HEK293T (cell line): ENCODE measurements around the gene RFXAP.

Source experiments
- CTCF ChIA-PET: fragments of 350-600 bp; formaldehyde crosslinking; extraction: SDS; loops from one replicate; lab custom pipeline; 2021; ENCODE audit warnings: antibody characterized with exemption, inconsistent platforms; lab: Yijun Ruan, JAX
- POLR2A ChIA-PET: fragments of 350-600 bp; formaldehyde crosslinking; extraction: SDS; loops from one replicate; lab custom pipeline; 2020; ENCODE audit warnings: antibody characterized with exemption, inconsistent platforms; lab: Yijun Ruan, JAX
- DNase-seq: peaks from one replicate; pipeline ENCODE4 v3.0.0; 2012; ENCODE audit warnings: mixed read lengths; ENCODE audit errors: extremely low spot score
- ARNT ChIP-seq: fragments of 450-650 bp; IDR thresholded peaks from 2 replicates; pipeline ENCODE4 v1.6.1; 2017; ENCODE audit warnings: mild to moderate bottlenecking
- BHLHE40 ChIP-seq: fragments of 450-650 bp; IDR thresholded peaks from 2 replicates; pipeline ENCODE4 v1.6.1; 2016; ENCODE audit warnings: mild to moderate bottlenecking, moderate library complexity, borderline replicate concordance
- CTBP1 ChIP-seq: fragments of 450-650 bp; IDR thresholded peaks from 2 replicates; pipeline ENCODE4 v1.6.1; 2016; ENCODE audit warnings: borderline replicate concordance
- ELF4 ChIP-seq: fragments of 450-650 bp; IDR thresholded peaks from 2 replicates; pipeline ENCODE4 v1.6.1; 2017; ENCODE audit warnings: antibody characterized with exemption
- FOXA1 ChIP-seq: fragments of 450-650 bp; IDR thresholded peaks from 2 replicates; pipeline ENCODE4 v1.6.1; 2016; ENCODE audit warnings: mild to moderate bottlenecking
- FOXK2 ChIP-seq: fragments of 450-650 bp; IDR thresholded peaks from 2 replicates; pipeline ENCODE4 v1.6.1; 2016; ENCODE audit warnings: mild to moderate bottlenecking
- FOXM1 ChIP-seq: fragments of 450-650 bp; IDR thresholded peaks from 2 replicates; pipeline ENCODE4 v1.6.1; 2017; ENCODE audit warnings: mild to moderate bottlenecking, borderline replicate concordance
- HDGF ChIP-seq: fragments of 450-650 bp; IDR thresholded peaks from 2 replicates; pipeline ENCODE4 v1.6.1; 2017; ENCODE audit warnings: antibody characterized with exemption, borderline replicate concordance
- L3MBTL2 ChIP-seq: fragments of 450-650 bp; conservative IDR thresholded peaks from 2 replicates; pipeline ENCODE4 v1.6.1; 2016; ENCODE audit warnings: mild to moderate bottlenecking
- LEF1 ChIP-seq: fragments of 450-650 bp; IDR thresholded peaks from 2 replicates; pipeline ENCODE4 v1.6.1; 2017; ENCODE audit warnings: mild to moderate bottlenecking, borderline replicate concordance
- NFRKB ChIP-seq: fragments of 450-650 bp; IDR thresholded peaks from 2 replicates; pipeline ENCODE4 v1.6.1; 2016; ENCODE audit warnings: mild to moderate bottlenecking, moderate library complexity
- SP1 ChIP-seq: fragments of 450-650 bp; IDR thresholded peaks from 2 replicates; pipeline ENCODE4 v1.6.1; 2017
- SUZ12 ChIP-seq: fragments of 450-650 bp; IDR thresholded peaks from 2 replicates; pipeline ENCODE4 v1.6.1; 2016; ENCODE audit warnings: mild to moderate bottlenecking
- TARDBP ChIP-seq: fragments of 450-650 bp; IDR thresholded peaks from 2 replicates; pipeline ENCODE4 v1.6.1; 2016
- ZNF384 ChIP-seq: fragments of 450-650 bp; IDR thresholded peaks from 2 replicates; pipeline ENCODE4 v1.6.1; 2016
- TF ChIP-seq, protein P1 (sequence below): fragments of 450-650 bp; IDR thresholded peaks from 2 replicates; pipeline ENCODE4 v1.6.1; 2016

RFXAP gene

DNA sequence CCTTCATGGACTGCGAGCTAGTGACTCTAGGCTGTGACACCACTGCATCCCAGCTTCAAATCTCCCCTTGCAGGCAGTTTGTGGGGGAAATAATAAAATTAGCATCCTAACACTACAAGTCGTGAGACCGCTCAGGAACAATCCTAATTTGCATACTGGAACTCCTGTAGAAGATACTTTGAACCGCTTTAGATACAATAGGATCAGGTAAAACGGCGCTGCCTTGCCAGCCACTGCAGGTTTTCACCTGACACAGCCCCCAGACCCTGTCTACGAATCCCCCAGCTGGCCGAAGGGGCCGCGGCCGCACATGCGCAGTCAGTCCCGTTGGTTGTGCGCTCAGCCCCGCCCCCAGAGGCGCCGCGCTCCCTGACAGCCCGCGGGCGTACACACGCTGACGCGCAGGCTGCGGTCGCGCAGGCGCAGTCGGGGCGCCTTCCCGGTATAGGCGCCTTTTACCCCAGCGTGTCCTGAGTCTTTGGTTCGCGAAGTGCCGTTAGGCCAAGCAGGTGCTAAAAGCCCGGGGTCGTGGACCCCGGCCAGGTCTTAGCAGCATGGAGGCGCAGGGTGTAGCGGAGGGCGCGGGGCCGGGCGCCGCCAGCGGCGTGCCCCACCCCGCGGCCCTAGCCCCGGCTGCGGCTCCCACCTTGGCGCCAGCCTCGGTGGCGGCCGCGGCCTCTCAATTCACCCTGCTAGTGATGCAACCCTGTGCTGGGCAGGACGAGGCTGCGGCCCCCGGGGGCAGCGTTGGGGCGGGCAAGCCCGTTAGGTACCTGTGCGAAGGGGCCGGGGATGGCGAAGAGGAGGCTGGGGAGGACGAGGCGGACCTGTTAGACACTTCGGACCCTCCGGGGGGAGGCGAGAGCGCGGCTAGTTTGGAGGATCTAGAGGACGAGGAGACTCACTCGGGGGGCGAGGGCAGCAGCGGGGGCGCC lies at the start of gene RFXAP:
TSS of gene RFXAP (plus strand) at position 419 of the 935 bp plus-strand sequence. CDS start at position 555, 136 bp downstream.
- DNase-seq = peak; percentile 98
- TF ChIP-seq, protein P1, sequence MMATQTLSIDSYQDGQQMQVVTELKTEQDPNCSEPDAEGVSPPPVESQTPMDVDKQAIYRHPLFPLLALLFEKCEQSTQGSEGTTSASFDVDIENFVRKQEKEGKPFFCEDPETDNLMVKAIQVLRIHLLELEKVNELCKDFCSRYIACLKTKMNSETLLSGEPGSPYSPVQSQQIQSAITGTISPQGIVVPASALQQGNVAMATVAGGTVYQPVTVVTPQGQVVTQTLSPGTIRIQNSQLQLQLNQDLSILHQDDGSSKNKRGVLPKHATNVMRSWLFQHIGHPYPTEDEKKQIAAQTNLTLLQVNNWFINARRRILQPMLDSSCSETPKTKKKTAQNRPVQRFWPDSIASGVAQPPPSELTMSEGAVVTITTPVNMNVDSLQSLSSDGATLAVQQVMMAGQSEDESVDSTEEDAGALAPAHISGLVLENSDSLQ = 0 out of 2 replicates have a peak, but pooled peaks have one; percentile 6
- no peak for TF ChIP-seq HDGF
- TF ChIP-seq ELF4 = no peak
- TF ChIP-seq SUZ12 = no peak
- no peak for TF ChIP-seq NFRKB
- ChIA-PET POLR2A (interaction anchor here (1.2 kb wide), 1 partner anchor 181 kb away, joined by 5 read pairs; the partner anchor contains the start of gene EXOSC8), CTCF (no interaction called here)

DNA sequence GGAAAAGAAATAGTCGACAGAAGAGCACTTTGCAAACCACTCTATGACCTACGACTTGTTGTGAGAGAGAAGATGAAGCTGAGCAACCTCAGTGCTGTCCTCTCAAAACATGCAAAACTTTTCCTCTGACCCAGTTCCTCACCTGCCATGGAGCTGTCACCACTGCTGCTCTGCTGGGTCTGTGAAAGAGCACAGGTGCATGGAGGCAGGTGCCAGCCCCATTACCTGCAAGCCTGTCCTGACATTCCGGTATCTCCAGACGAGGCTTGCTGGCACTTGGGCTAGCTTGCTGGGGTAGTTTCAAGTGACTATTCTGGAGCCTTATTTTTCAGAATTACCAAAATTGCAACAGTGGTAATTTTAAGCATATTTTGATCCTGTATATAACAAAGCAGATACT lies 49.5 kb upstream of the RFXAP start:
- no peak for DNase-seq
- no peak for TF ChIP-seq NFRKB
- ChIA-PET CTCF (no interaction called here), POLR2A (no interaction called here)

GRCh38 chr13:36770741-36771140 lies 48.3 kb upstream of the RFXAP start:
- no peak for TF ChIP-seq ARNT
- TF ChIP-seq FOXM1 = no peak
- TF ChIP-seq NFRKB = no peak
- no peak for TF ChIP-seq SP1
- no peak for TF ChIP-seq BHLHE40
- TF ChIP-seq, protein P1 = no peak
- TF ChIP-seq HDGF = no peak
- TF ChIP-seq CTBP1 = no peak
- no peak for TF ChIP-seq SUZ12
- TF ChIP-seq ELF4 = no peak
- no peak for TF ChIP-seq ZNF384
- TF ChIP-seq FOXA1 = no peak
- no peak for TF ChIP-seq L3MBTL2
- no peak for TF ChIP-seq LEF1
- CTCF ChIA-PET = no interaction called here
- no peak for DNase-seq
- POLR2A ChIA-PET = no interaction called here

- no peak for DNase-seq
- POLR2A ChIA-PET = no interaction called here
- CTCF ChIA-PET = no interaction called here
- TF ChIP-seq, protein P1 = no peak
- TF ChIP-seq CTBP1 (no peak), TARDBP (no peak), FOXA1 (no peak)
Measured at GRCh38 chr13:36772853-36773252, 46.2 kb upstream of the RFXAP start.

DNA sequence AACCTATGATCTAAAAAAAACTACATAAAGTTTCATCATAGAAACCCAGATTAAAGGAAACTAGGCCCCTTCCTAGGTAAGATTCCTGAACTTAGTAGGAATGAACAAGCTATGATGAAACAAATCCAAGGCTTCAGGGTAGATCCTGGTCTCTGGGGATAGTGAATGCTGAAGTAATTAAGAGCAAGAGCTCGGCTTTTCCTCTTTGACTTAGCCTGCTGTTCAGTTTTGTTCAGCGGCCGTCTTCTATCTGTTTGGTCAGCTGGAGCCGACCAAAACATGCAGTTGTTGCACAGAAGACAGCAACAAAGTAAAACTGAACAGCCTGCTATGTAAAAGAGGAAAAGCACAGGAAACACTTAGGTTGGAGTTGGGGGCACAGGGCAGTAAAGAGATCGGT lies 44.1 kb upstream of the RFXAP start:
- POLR2A ChIA-PET = no interaction called here
- TF ChIP-seq LEF1 (no peak), FOXA1 (no peak), NFRKB (no peak), ELF4 (no peak), ZNF384 (no peak), BHLHE40 (no peak), L3MBTL2 (no peak), HDGF (no peak), SUZ12 (no peak), TARDBP (no peak), FOXM1 (no peak), FOXK2 (no peak), CTBP1 (no peak), ARNT (no peak)
- TF ChIP-seq, protein P1 = no peak
- CTCF ChIA-PET = no interaction called here
- no peak for DNase-seq

GRCh38 chr13:36776175-36776574 lies 42.8 kb upstream of the RFXAP start:
- no peak for DNase-seq
- TF ChIP-seq SUZ12 (no peak), CTBP1 (no peak)
- TF ChIP-seq, protein P1 = no peak
- POLR2A ChIA-PET = no interaction called here
- CTCF ChIA-PET = no interaction called here
